Calu3 (cell line): ENCODE data around the gene NMRAL1. TPM values are rescaled to one million over a fixed set of nuclear protein-coding genes. Genes with fewer than 3 reads are reported as not detected.

Experiments used
- BruUV-seq: library from RNA; stranded (reverse); fragments of 400-500 nt; replicated peaks from 2 replicates; lab custom pipeline; 2021; lab: Mats Ljungman, UMichigan
- CTCF ChIA-PET: fragments of 300-600 bp; sonication (Branson Sonifier 250); formaldehyde crosslinking; loops from one replicate; lab custom pipeline; 2022; ENCODE audit warnings: antibody characterized with exemption; lab: Charles Lee
- DNase-seq: peaks from one replicate; pipeline ENCODE4 v3.0.0; 2022
- H3K27ac Mint-ChIP-seq: one replicate; pipeline ENCODE4 v1.8.0; 2022; ENCODE audit warnings: mixed read lengths; ENCODE audit not compliant: unreplicated experiment
- H3K27me3 Mint-ChIP-seq: one replicate; pipeline ENCODE4 v1.8.0; 2022; ENCODE audit warnings: mixed read lengths; ENCODE audit not compliant: unreplicated experiment
- H3K36me3 Mint-ChIP-seq: one replicate; pipeline ENCODE4 v1.8.0; 2022; ENCODE audit warnings: mild to moderate bottlenecking, moderate library complexity, mixed read lengths; ENCODE audit not compliant: insufficient read depth, unreplicated experiment
- H3K4me1 Mint-ChIP-seq: one replicate; pipeline ENCODE4 v1.8.0; 2022; ENCODE audit warnings: mild to moderate bottlenecking, low read depth, mixed read lengths; ENCODE audit not compliant: unreplicated experiment
- H3K4me3 Mint-ChIP-seq: one replicate; pipeline ENCODE4 v1.8.0; 2022; ENCODE audit warnings: mild to moderate bottlenecking, low read depth, moderate library complexity, mixed read lengths; ENCODE audit not compliant: unreplicated experiment
- H3K9me3 Mint-ChIP-seq: one replicate; pipeline ENCODE4 v1.8.0; 2022; ENCODE audit warnings: low read depth, mixed read lengths; ENCODE audit not compliant: unreplicated experiment
- CTCF ChIP-seq: fragments of 200-600 bp; IDR thresholded peaks from one replicate; pipeline ENCODE4 v1.8.0; 2022; ENCODE audit warnings: antibody characterized with exemption; ENCODE audit not compliant: unreplicated experiment
- intact Hi-C: fragments of 100-400 bp; cut with micrococcal nuclease; formaldehyde crosslinking; loops from one replicate; pipeline ENCODE4 v1.10.0; 2022; ENCODE audit not compliant: unreplicated experiment
- total RNA-seq: library from RNA; stranded (reverse); gene quantifications from 2 replicates; pipeline ENCODE4 v1.2.3, GENCODE V29; 2022

NMRAL1 gene
- total RNA-seq, 1 experiment from 2014 or later: 101 TPM

DNA sequence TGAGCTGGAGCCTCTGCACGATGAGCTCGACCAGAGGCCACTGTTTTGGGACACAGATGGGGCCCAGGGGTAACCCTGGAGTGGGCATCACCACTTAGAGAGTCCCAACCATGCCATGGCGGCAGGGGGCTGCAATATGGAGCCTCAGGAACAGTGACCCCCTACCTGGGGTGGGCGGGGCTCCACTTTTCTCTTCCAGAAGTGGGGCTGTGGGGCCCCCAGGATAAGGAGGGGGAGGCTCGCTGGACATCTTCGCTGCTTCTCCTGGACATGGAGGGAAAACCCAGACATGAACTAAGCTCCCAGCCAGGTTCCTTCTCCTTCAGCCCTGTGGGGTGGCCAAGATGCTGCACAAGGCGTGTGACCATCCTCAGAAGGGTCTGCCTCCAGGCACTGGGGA is 39.5 kb upstream of the NMRAL1 start:
- peaks cover 46% of the 10 kb centered on the region for H3K36me3 Mint-ChIP-seq
- no peak overlapping the region for H3K4me3 Mint-ChIP-seq
- intact Hi-C loops: loop anchor here (5.0 to 10.0 kb wide), 2 partner anchors 33 to 511 kb away; no protein-coding TSS in a partner anchor
- H3K9me3 Mint-ChIP-seq: no peaks in the 10 kb centered on the region
- no peak overlapping the region for H3K27ac Mint-ChIP-seq
- H3K27me3 Mint-ChIP-seq: no peaks in the 10 kb centered on the region
- BruUV-seq: no TSS peak
- DNase-seq: no peak
- TF ChIP-seq CTCF: no peak
- no peaks in the 10 kb centered on the region for H3K4me1 Mint-ChIP-seq
- CTCF ChIA-PET: no interaction called here

DNA sequence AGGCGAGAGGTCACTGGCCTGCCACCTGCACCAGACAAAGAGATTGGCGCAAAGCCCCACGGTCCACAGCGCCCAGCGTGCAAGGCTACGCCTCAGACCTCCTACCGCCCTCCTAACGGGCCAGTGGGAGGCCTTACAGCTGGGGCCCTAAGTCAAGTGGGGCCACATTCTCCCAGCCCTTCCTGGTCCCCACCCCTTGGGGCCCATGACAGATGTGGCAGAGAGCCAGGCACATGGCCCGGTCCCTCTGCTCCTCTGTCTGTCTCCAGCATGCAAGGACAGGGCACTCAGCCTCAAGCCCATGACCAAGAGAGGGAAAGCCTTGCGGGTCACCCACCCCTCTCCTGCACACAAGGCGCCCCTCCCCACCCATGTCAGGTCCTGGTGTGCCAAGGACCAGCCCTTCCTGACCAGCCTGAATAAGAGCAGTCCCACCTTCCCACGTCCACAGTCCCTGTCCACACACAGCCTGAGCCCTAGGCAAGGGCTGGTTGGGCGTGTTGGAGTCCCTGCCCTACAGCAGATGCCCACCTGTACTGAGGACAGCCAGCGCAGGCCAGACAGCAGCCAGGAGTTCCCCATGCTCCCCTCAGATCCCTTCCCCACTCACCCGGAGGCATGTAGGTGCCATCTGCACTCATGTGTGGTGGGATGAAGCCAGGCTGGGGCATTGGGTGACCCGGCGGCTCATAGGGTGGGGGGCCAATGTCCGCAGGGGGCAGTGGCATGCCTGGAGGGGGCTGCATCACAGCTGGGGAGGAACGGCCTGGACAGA is 38.8 kb upstream of the NMRAL1 start:
- Mint-ChIP-seq H3K36me3 (peaks cover 47% of the 10 kb centered on the region), H3K27ac (no peak overlapping the region), H3K9me3 (no peaks in the 10 kb centered on the region), H3K4me1 (no peaks in the 10 kb centered on the region), H3K4me3 (no peak overlapping the region), H3K27me3 (no peaks in the 10 kb centered on the region)
- no peak for DNase-seq
- no peak for TF ChIP-seq CTCF
- intact Hi-C loops: loop anchor here (5.0 to 10.0 kb wide), 2 partner anchors 34 to 512 kb away; no protein-coding TSS in a partner anchor
- no TSS peak for BruUV-seq
- CTCF ChIA-PET: interaction anchor here (0.9 kb wide), 1 partner anchor 35 kb away, joined by 3 read pairs; no protein-coding TSS in a partner anchor

DNA sequence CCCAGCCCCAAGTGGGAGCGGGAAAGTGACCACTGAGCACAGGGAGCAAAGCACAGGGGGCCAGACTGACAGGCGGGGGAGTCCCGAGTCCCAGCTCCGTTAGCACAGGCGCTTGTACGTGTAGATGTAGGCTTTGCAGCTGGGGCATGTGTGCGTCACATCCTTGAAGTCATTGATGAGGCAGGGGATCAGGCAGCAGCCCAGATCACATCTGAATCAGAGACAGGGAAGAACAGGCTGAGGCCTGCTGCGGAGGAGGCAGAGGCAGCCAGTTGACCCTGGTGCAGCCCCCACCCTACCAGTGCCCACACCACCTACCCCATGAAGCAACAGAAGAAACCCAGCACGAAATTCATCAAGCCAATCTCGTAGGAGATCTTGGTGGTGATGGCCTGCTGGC is 38.0 kb upstream of the NMRAL1 start:
- no TSS peak for BruUV-seq
- CTCF ChIA-PET: interaction anchor here (0.9 to 1.6 kb wide), 2 partner anchors 36 to 112 kb away, joined by 3 to 5 read pairs; partner anchors contain the start of gene MGRN1
- no peaks in the 10 kb centered on the region for H3K4me1 Mint-ChIP-seq
- DNase-seq: no peak
- intact Hi-C loops: loop anchor here (5.0 to 10.0 kb wide), 2 partner anchors 35 to 512 kb away; no protein-coding TSS in a partner anchor
- H3K36me3 Mint-ChIP-seq: peaks cover 55% of the 10 kb centered on the region
- no peak overlapping the region for H3K4me3 Mint-ChIP-seq
- no peak for TF ChIP-seq CTCF
- no peaks in the 10 kb centered on the region for H3K9me3 Mint-ChIP-seq
- no peaks in the 10 kb centered on the region for H3K27me3 Mint-ChIP-seq
- H3K27ac Mint-ChIP-seq: peak overlapping the region; percentile 18

DNA sequence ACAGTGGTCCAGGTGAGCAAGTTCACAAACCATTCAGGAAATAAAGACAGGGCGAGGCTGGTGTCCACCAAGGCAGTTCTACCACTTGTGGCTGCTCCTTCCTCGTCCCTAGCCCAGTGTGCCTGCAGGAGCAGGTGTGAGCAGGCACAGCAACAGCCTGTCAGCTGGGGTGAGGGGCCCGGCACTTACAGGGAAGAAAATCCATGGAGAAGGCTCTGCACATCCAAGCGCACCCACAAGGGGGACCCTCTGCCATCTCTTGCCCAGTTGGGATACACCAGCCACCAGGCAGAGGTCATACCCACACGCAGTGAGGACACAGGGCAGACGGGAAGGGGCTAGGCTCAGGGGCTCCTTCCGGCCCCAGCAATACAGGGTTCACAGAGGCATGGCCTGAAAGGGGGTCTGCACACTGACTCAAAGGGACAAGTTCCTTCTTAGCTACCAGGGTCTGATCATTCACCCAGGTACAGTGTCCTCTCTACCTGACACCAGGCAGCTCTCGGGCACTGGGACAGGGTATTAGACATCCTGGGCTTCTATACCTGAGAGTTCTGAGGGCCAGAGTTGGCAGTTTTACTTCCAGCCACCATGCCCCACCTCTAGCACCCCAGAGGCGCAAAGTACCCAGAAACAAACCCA is 37.1 kb upstream of the NMRAL1 start:
- peak; percentile 66 for TF ChIP-seq CTCF
- BruUV-seq: no TSS peak
- peak overlapping the region; percentile 18 for H3K27ac Mint-ChIP-seq
- intact Hi-C loops: loop anchor here (5.0 to 10.0 kb wide), 2 partner anchors 36 to 513 kb away; no protein-coding TSS in a partner anchor
- no peaks in the 10 kb centered on the region for H3K9me3 Mint-ChIP-seq
- no peak overlapping the region for H3K4me3 Mint-ChIP-seq
- CTCF ChIA-PET: interaction anchor here (0.6 to 1.6 kb wide), 4 partner anchors 11 to 113 kb away, joined by 3 to 5 read pairs (median 3); partner anchors contain the start of gene MGRN1
- H3K36me3 Mint-ChIP-seq: peaks cover 60% of the 10 kb centered on the region
- no peaks in the 10 kb centered on the region for H3K27me3 Mint-ChIP-seq
- DNase-seq: peak; percentile 73
- no peaks in the 10 kb centered on the region for H3K4me1 Mint-ChIP-seq
